Adrenal gland (tissue), 12 donors: ENCODE measurements around the gene SLC7A6. TPM values are rescaled to one million over a fixed set of nuclear protein-coding genes. Genes with fewer than 3 reads are reported as not detected.

Source experiments
- DNase-seq, 7 donors: peaks; one replicate each; pipeline ENCODE4 v3.0.0-alpha.2; 2019 to 2020
- H3K27ac ChIP-seq, 5 donors: fragments of 200-600 bp; sonication (generic) in 4 of 5; 1 replicate in 3 of 5; 2 replicates in 2 of 5; pipeline versions ENCODE4 v1.5.1 to v1.8.0; 2016 to 2020; ENCODE audit warnings: mild to moderate bottlenecking in 1 of 5
- H3K27me3 ChIP-seq: fragments of 200-600 bp; 2 replicates; pipeline ENCODE4 v1.8.0; 2021
- H3K36me3 ChIP-seq, 2 donors: fragments of 200-600 bp; replicated peaks in 1 of 2; 1 replicate in 1 of 2; 2 replicates in 1 of 2; pipeline versions ENCODE4 v1.5.1 to v1.8.0; 2018 to 2022
- H3K4me1 ChIP-seq, 2 donors: fragments of 200-600 bp; replicated peaks in 1 of 2; 1 replicate in 1 of 2; 2 replicates in 1 of 2; pipeline versions ENCODE4 v1.5.1 to v1.8.0; 2018 to 2021
- H3K4me3 ChIP-seq, 4 donors: fragments of 200-600 bp; sonication (generic) in 3 of 4; one replicate each; pipeline ENCODE4 v1.5.1; 2016 to 2018
- H3K9me3 ChIP-seq, 3 donors: fragments of 200-600 bp; sonication (generic) in 1 of 3; replicated peaks in 1 of 3; 1 replicate in 2 of 3; 2 replicates in 1 of 3; pipeline versions ENCODE4 v1.5.1 to v1.8.0; 2016 to 2021
- POLR2A ChIP-seq, 2 donors: fragments of 450-650 bp; IDR thresholded peaks; one replicate each; pipeline ENCODE4 v1.6.1; 2017; ENCODE audit warnings: antibody characterized with exemption in 2 of 2, mild to moderate bottlenecking in 2 of 2, moderate library complexity in 1 of 2
- WGBS, 4 donors: extraction: QIAGEN DNeasy Blood & Tissue Kit in 2 of 4; methylation state at CpG; one replicate each; pipeline versions ENCODE4 v1.1.5 to v1.1.7; 2013 to 2017; 5-methylcytosine and 5-hydroxymethylcytosine counted together
- intact Hi-C, 2 donors: fragments of 100-400 bp; cut with DNase I; formaldehyde crosslinking; loops; one replicate each; pipeline versions ENCODE4 v1.14.1 to v1.15.0; 2022 to 2023
- polyA plus RNA-seq, 3 donors: library from polyadenylated mRNA; stranded (reverse); fragments of 200-250 nt in 2 of 3; fragments of 350-450 nt in 1 of 3; fragmentation: Illumina TruSeq in 1 of 3; extraction: RNeasy Lipid Tissue Mini Kit (QIAGEN cat#74804) in 1 of 3; gene quantifications; one replicate each; pipeline ENCODE4 v1.2.3, GENCODE V29; 2013 to 2014
- total RNA-seq, 9 donors: library from RNA; depleted of rRNA in 4 of 9; stranded (reverse); fragments of >200 nt in 4 of 9; fragments of 120-200 nt in 1 of 9; fragmentation: NEBNext Ultra II Directional in 1 of 9; extraction: Animal tissue kit (Norgen Biotek cat#: 25700) in 1 of 9; gene quantifications; one replicate each; pipeline versions ENCODE4 v1.1.0 to v1.2.4, GENCODE V29; 2013 to 2023
- TF ChIP-seq, protein P1 (sequence below), 6 experiments: fragments of 450-650 bp in 4 of 6; fragments of 200-600 bp in 2 of 6; sonication (generic) in 1 of 6; IDR thresholded peaks; 1 replicate in 5 of 6; 2 replicates in 1 of 6; pipeline versions ENCODE4 v1.5.1 to v1.8.0; 2016 to 2021; ENCODE audit warnings: antibody characterized with exemption in 6 of 6, mild to moderate bottlenecking in 2 of 6, moderate library complexity in 1 of 6
- donor health status: healthy with polysubstance abuse.
- donor health status: Bipolar disorder and iron deficiency.
- donor health status: DM: yes; HTN: yes; CAD: no.
- donor health status: DM: no; HTN: no; CAD: no.
- donor health status: DM: no; HTN: no; CAD: no.
- donor health status: DM: yes; HTN: yes; CAD: no.

SLC7A6 gene
- total and polyA plus RNA-seq, 12 donors, result 2.0 to 54.7 (median 22.0) TPM

DNA sequence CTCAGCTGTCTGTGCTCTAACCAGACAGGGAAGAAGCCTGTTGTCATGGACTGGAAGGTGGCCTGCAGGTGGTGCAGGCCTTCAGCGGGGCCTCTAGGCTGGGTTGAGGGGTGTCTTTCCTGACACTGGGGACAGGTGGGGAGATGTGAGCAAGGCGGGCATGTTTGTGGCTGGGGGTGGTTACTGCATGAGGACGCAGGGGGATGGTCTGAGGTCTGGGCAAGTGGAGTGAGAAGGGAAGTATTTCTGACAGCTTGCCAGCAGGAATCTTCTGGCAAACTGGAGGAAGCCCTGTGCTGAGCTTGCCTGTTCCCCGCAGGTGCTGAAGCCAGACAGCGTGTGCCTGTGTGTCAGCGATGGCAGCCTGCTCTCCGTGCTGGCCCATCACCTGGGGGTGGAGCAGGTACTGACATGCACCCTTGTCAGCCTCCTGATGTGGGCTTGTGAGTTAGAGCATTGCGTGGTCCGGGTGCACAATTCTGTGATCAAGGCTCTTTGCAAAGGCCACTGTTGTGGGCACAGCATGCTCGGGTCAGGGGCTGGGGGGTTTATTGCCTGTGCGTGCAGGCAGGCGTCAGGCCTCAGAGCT lies 82.7 kb downstream of the SLC7A6 start:
- peaks cover 9 to 11% of the 10 kb centered on the region in 2 donors for H3K4me1 ChIP-seq
- no peak for DNase-seq
- WGBS, 4 donors, result 76 to 84% (median 79%) methylated on average over 5 to 12 of the region's 12 CpGs
- H3K27ac ChIP-seq, result peak overlapping the region in 1 of 5 donors; percentile 34
- H3K4me3 ChIP-seq, result no peak overlapping the region
- H3K36me3 ChIP-seq, result peaks cover 0 to 41% of the 10 kb centered on the region in 2 donors
- no peaks in the 10 kb centered on the region for H3K9me3 ChIP-seq
- TF ChIP-seq, protein P1, sequence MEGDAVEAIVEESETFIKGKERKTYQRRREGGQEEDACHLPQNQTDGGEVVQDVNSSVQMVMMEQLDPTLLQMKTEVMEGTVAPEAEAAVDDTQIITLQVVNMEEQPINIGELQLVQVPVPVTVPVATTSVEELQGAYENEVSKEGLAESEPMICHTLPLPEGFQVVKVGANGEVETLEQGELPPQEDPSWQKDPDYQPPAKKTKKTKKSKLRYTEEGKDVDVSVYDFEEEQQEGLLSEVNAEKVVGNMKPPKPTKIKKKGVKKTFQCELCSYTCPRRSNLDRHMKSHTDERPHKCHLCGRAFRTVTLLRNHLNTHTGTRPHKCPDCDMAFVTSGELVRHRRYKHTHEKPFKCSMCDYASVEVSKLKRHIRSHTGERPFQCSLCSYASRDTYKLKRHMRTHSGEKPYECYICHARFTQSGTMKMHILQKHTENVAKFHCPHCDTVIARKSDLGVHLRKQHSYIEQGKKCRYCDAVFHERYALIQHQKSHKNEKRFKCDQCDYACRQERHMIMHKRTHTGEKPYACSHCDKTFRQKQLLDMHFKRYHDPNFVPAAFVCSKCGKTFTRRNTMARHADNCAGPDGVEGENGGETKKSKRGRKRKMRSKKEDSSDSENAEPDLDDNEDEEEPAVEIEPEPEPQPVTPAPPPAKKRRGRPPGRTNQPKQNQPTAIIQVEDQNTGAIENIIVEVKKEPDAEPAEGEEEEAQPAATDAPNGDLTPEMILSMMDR (IDR thresholded peaks at IDR 0.05), result no peak
- TF ChIP-seq POLR2A (IDR thresholded peaks at IDR 0.05), result no peak
- intact Hi-C loops, result no loop called here
- no peaks in the 10 kb centered on the region for H3K27me3 ChIP-seq

DNA sequence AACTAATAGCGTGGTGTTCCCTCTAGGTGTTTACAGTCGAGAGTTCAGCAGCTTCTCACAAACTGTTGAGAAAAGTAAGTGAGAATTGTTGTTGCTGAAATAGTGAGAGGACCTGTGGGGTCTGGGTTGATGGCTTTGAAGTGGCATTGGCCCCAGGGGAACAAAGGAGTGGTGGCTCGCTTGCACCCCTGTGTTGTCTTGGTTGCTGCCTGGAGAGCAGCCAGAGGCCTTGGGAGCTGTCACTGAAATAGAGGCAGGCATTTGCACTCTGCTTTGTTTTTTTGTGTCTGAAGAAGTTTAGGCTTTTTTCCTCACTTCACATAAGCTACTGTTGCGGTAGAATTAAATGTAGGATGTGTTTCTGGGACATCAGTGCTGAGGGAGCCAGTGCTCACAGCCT lies 83.3 kb downstream of the SLC7A6 start:
- TF ChIP-seq, protein P1 (IDR thresholded peaks at IDR 0.05), result no peak
- no peak for TF ChIP-seq POLR2A (IDR thresholded peaks at IDR 0.05)
- peak in 4 of 7 donors; percentile 48 to 63 (median 54) for DNase-seq
- no peak overlapping the region for H3K4me3 ChIP-seq

DNA sequence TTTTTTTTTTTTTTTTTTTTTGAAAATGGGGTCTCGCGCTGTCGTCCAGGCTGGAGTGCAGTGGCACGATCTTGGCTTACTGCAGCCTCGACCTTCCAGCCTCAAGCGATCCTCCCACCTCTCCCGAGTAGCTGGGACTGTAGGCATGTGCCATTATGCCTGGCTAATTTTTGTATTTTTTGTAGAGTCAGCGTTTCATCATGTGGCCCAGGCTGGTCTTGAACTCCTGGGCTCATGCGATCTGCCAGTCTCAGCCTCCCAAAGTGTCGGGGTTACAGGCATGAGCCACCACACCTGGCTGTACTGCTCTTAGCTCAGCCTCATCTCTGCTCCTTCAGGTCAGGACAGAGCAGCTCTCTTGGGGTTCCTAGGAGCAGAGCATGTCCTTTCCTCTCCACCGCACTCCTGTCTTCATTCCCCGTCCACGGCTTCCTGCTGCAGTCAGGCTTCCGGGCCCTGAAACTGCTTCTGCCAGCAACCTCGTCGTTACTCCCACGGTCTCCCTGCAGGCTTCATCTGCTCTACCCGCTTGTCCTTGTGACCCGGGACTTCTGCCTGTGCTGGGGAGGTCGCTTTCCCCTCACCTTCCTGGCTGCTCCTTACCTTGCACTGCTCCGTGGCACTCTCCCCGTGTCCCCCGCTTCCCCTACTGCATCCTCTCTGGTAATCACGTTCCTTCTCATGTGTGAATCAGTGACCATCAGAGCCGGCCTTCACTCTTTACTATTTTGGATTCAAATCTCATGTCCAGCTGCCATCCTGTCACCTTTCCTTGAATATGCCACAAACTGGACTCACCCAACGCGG lies 84.5 kb downstream of the SLC7A6 start:
- DNase-seq, result no peak
- H3K36me3 ChIP-seq, result peaks cover 0 to 54% of the 10 kb centered on the region in 2 donors
- H3K27me3 ChIP-seq, result no peaks in the 10 kb centered on the region
- TF ChIP-seq POLR2A (IDR thresholded peaks at IDR 0.05), result no peak
- TF ChIP-seq, protein P1 (IDR thresholded peaks at IDR 0.05), result no peak
- no peak overlapping the region for H3K27ac ChIP-seq
- intact Hi-C loops, result no loop called here
- peaks cover 9 to 11% of the 10 kb centered on the region in 2 donors for H3K4me1 ChIP-seq
- WGBS, 4 donors, result 71 to 92% (median 81%) methylated on average over 27 of the region's 27 CpGs
- no peaks in the 10 kb centered on the region for H3K9me3 ChIP-seq
- H3K4me3 ChIP-seq, result no peak overlapping the region

More for the DNA sequence above, 83.3 kb downstream of the SLC7A6 start:
- Histone ChIP-seq H3K4me1 (peaks cover 9 to 11% of the 10 kb centered on the region in 2 donors), H3K36me3 (peaks cover 0 to 42% of the 10 kb centered on the region in 2 donors), H3K27ac (peak overlapping the region in 1 of 5 donors; percentile 34), H3K9me3 (no peaks in the 10 kb centered on the region), H3K27me3 (no peaks in the 10 kb centered on the region)
- 39 to 61% (median 52%) methylated on average over 4 of the region's 4 CpGs for WGBS, 4 donors
- intact Hi-C loops, result no loop called here

DNA sequence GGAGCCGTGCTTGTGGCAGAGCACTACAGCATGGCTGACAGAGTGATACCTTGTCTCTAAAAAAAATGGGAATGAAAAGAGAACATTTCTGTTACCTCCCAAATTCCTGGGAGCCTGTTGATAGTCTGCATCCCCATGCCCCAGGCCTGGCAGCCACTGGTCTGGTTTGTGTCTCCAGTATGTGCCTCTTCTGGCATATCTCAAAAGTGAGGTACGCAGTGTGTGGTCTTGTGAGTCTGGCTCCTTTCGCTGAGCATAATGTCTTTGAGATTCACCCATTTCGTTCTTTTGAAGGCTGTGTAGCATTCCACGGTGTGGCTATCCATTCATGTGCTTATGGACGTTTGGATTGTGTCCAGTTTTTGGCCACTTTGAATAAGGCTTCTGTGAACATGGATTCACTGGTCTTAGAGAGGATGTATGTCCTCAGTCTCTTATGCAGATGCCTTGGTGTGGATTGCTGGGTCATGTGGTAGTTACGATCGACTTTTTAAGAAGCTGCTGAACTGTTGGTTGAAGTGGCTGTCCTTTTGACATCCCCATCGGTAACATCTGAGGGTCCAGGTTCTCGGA lies 85.6 kb downstream of the SLC7A6 start:
- intact Hi-C loops, result no loop called here
- TF ChIP-seq, protein P1 (IDR thresholded peaks at IDR 0.05), result no peak
- TF ChIP-seq POLR2A (IDR thresholded peaks at IDR 0.05), result no peak
- no peak for DNase-seq
- H3K36me3 ChIP-seq, result peaks cover 0 to 60% of the 10 kb centered on the region in 2 donors
- WGBS, 4 donors, result 88 to 95% (median 90%) methylated on average over 10 of the region's 10 CpGs
- H3K4me1 ChIP-seq, result peaks cover 9 to 11% of the 10 kb centered on the region in 2 donors
- H3K9me3 ChIP-seq, result no peaks in the 10 kb centered on the region
- no peaks in the 10 kb centered on the region for H3K27me3 ChIP-seq
- H3K27ac ChIP-seq, result no peak overlapping the region
- H3K4me3 ChIP-seq, result no peak overlapping the region
